GM19438 (cell line): ENCODE data around the gene PLCB1.

ENCODE experiments used
- ATAC-seq: cut with Tn5 transposase; IDR thresholded peaks from one replicate; pipeline ENCODE4 v1.9.1; 2021; ENCODE audit warnings: low read depth; ENCODE audit not compliant: unreplicated experiment

Gene PLCB1

GRCh38 chr20:8523684-8524083 lies 391.6 kb downstream of the PLCB1 start:
- ATAC-seq, result no peak

GRCh38 chr20:8524101-8525016 lies 392.3 kb downstream of the PLCB1 start:
- no peak for ATAC-seq

- no peak for ATAC-seq
Measured at GRCh38 chr20:8525017-8525343, 392.9 kb downstream of the PLCB1 start.

- ATAC-seq, result no peak
Measured at GRCh38 chr20:8526610-8527009, 394.5 kb downstream of the PLCB1 start.

DNA sequence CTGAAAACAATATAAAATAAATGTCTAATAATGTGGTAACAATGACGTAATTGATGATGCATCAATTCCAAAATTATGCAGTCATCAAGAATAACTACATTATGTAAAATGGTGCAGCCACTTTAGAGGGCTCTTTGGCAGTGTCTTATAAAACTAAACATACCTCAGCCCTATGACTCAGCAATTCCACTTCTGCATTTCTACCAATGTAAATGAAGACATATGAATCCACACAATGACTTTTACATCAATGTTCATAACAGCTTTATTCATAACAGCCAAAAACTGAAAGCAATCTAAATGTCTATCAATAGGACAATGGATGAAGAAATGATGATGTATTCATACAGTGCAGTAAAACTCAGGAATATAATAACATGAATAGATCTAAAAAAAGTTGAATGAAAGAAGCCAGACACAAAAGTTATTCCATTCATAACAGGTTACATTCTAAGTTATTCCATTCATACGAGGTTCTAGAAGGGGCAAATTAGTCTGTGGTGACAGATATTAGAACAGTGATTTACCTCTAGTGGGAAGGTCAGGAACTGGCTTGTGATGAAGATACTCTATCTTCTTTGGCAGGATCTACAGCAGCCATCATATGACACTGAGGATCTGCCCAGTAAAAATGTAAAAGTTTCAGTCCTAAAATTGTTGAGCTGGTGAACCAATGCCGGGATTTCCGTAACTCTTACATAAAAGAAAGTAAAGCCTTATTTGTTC lies 396.1 kb downstream of the PLCB1 start:
- ATAC-seq, result no peak

- ATAC-seq, result no peak
Measured at GRCh38 chr20:8530022-8530421, 398.0 kb downstream of the PLCB1 start.

- ATAC-seq, result no peak
Measured at GRCh38 chr20:8532169-8532568, 400.1 kb downstream of the PLCB1 start.

GRCh38 chr20:8534368-8535160 lies 402.5 kb downstream of the PLCB1 start:
- ATAC-seq, result no peak

DNA sequence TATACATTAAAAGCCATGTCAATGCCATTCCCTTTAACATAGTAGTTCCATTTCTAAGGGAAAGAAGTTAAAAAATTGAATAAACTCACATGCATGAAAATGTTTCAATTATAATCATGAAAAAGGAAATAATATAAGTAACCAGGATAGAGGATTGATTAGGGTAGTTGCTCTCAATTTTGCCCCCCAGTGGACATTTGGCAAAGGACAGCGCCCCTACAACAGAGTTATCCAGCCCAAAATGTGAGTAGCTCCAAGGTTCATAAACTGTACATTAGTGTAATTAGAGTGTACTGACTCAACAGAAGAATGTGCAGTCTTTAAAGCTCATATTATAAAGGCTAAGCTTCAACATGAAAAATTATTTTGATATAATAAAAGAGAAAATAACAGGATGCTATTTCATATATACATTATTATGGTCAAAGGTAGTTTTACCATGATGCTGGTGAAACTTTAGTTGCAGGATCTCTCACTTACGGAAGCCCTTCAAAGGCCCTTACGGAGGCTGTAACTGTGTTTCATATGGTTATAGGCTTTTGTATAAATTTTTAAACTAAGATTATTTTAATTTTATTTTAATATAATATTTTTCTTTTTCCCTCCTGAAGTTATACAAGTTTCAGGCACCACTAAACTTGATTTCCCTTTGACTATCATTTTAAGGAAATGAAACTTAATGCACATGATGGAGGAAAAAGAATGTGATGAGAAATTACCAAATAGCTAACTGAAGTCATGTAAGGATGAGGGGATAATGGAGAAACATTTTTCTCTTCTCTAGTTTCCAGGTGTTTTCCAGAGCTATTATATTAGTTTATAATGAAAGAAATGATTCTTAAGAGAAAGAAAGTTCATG lies 403.6 kb downstream of the PLCB1 start:
- ATAC-seq, result no peak

DNA sequence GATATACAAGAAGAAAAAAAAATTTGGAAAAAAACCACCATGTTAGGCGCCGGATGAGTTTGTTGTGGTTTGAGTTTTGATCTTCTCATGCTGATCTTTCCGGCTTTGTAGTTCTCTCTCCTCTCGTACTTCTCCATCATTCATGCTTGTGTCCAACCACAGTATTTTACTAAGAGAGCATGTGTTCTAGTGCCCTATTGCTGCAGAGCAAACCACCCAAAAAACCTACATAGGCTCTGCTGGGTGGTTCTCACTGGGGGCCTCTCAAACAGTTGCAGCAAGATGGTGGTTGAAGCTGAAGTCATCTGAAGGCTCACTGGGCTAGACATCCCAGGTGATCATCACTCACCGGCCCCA lies 404.2 kb downstream of the PLCB1 start:
- no peak for ATAC-seq

- no peak for ATAC-seq
Measured at GRCh38 chr20:8540466-8540865, 408.4 kb downstream of the PLCB1 start.

- ATAC-seq, result no peak
Measured at GRCh38 chr20:8542110-8542486, 410.0 kb downstream of the PLCB1 start.

- no peak for ATAC-seq
Measured at GRCh38 chr20:8545212-8545611, 413.1 kb downstream of the PLCB1 start.

GRCh38 chr20:8547035-8547650 lies 415.1 kb downstream of the PLCB1 start:
- ATAC-seq, result no peak

- ATAC-seq, result no peak
Measured at GRCh38 chr20:8547968-8548588, 416.0 kb downstream of the PLCB1 start.

DNA sequence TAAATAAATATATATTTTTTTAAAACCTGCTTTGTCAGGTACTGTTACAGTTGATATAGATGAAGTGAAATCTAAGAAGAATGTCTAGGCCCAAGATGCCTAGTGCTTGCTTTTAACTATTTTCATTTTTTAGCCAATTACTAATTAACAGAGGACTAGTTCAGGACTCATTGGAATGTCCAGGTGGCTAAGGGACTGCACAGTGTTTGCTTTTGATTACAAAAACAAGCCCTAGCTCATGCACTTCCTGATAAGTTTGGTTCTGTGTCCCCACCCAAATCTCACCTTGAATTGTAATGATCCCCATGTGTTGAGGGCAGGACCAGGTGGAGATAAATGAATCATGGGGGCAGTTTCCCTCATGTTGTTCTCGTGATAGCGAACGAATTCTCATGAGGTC lies 417.1 kb downstream of the PLCB1 start:
- ATAC-seq, result no peak

DNA sequence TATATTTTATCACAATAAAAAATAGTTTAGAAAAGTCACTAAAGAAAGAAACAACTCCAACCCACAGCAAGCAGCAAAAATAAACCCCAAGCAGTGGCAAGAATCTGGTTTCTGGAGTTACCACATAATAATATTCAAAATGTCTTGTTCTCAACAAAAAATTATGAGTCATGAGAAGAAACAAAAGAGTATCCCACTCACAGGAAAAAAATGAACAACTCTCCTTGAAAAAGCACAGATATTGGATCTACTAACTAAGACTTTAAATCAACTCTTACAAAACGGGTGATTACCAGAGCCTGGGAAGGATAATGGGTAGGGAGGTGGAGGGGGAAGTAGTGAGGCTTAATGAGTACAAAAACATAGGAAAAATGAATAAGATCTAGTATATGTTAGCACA lies 425.6 kb downstream of the PLCB1 start:
- no peak for ATAC-seq

- ATAC-seq, result no peak
Measured at GRCh38 chr20:8562356-8562755, 430.3 kb downstream of the PLCB1 start.

DNA sequence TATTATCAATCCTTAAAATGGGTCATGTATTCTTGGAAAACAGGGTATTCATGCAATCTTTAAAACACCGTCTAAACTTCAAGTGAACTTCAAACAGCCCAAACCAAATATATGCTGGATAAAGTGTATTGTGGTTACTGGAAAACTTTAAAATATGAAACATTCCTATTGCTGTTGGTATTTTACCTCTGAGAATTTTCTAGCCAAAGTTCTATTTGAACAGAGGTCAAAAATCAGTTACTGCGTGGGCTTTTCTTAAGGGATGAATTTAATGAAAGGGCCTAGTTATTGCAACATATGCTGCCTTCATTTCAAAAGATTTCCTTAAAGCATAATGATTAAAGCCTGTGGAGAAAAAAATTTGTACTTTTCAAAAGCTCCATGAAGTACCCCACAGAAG lies 436.0 kb downstream of the PLCB1 start:
- ATAC-seq, result no peak

DNA sequence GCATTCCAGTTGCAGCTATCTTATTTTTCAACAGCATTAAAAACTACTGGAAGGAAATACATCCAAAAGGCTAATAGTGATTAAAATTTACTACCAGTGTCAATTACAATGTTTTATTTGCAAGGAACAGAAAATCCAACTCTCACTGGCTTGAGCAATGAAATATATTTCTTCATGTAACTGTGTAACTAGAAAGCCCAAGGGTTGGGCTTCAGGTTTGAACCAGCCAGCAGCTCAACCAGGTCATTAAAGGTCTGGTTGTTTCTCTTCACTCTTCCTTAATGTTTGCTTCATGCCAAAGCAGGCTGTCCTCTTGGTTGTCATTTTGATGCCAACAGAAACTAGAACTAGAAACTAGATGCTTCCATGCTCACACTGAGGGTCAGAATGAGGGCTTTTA lies 437.7 kb downstream of the PLCB1 start:
- no peak for ATAC-seq
